Measurements from ENCODE around the gene EPB41L2.

- TF ChIP-seq CTCF (IDR thresholded peaks at IDR 0.05) (no peak), POLR2A (IDR thresholded peaks at IDR 0.05) (no peak)
These were observed 247.6 kb downstream of the EPB41L2 start for GRCh38 chr6:130815200-130816071.
